ENCODE results near the gene GRM2. TPM values are rescaled to one million over a fixed set of nuclear protein-coding genes. Genes with fewer than 3 reads are reported as not detected.

GRM2 gene
- total RNA-seq, 2 donors from 2014 or later = 3.9 to 7.4 TPM

- H3K27ac Mint-ChIP-seq = no peak overlapping the region
- H3K9me3 ChIP-seq (ENCODE audit: control insufficient read depth, low read length) = no peaks in the 10 kb centered on the region
- no peak overlapping the region for H3K9ac ChIP-seq (ENCODE audit: extremely low read depth, low read length, poor library complexity, severe bottlenecking)
- peaks cover under 1% of the 10 kb centered on the region for H3K4me1 Mint-ChIP-seq
- H3K27me3 ChIP-seq (ENCODE audit: control insufficient read depth, insufficient read depth, low read length, poor library complexity, severe bottlenecking) = peaks cover 13% of the 10 kb centered on the region
- H3K27me3 Mint-ChIP-seq (ENCODE audit: insufficient read depth) = peaks cover 14% of the 10 kb centered on the region
- no peak overlapping the region for H3K4me3 ChIP-seq (ENCODE audit: low read length)
- no peaks in the 10 kb centered on the region for H3K9me3 Mint-ChIP-seq
- H3K4me3 Mint-ChIP-seq = no peak overlapping the region
- WGBS, 2 experiments (ENCODE audit: insufficient coverage in 1 of 2, insufficient read length in 1 of 2) = 95 to 99% methylated on average over 16 to 19 of the region's 19 CpGs
- H3K36me3 ChIP-seq (ENCODE audit: control insufficient read depth, insufficient read depth, low read length) = peaks cover 25% of the 10 kb centered on the region
- no peak for TF ChIP-seq CTCF (conservative IDR thresholded peaks at IDR 0.05)
- no peaks in the 10 kb centered on the region for H3K4me1 ChIP-seq (ENCODE audit: control insufficient read depth, insufficient read depth, low read length)
- peak; percentile 24 for DNase-seq
- no peak overlapping the region for H3K27ac ChIP-seq (ENCODE audit: low read depth, low read length)
- peaks cover 23% of the 10 kb centered on the region for H3K36me3 Mint-ChIP-seq (ENCODE audit: low read depth)
Measured at GRCh38 chr3:51712963-51713362, 6.1 kb downstream of the GRM2 start.

GRCh38 chr3:51715231-51715976 lies 8.5 kb downstream of the GRM2 start:
- Mint-ChIP-seq H3K36me3 (ENCODE audit: low read depth) (peaks cover 21% of the 10 kb centered on the region), H3K4me3 (no peak overlapping the region), H3K9me3 (no peaks in the 10 kb centered on the region), H3K4me1 (peaks cover 3% of the 10 kb centered on the region), H3K27ac (no peak overlapping the region), H3K27me3 (ENCODE audit: insufficient read depth) (no peaks in the 10 kb centered on the region)
- Histone ChIP-seq H3K4me1 (ENCODE audit: control insufficient read depth, insufficient read depth, low read length) (no peaks in the 10 kb centered on the region), H3K27me3 (ENCODE audit: control insufficient read depth, insufficient read depth, low read length, poor library complexity, severe bottlenecking) (no peaks in the 10 kb centered on the region), H3K36me3 (ENCODE audit: control insufficient read depth, insufficient read depth, low read length) (peaks cover 25% of the 10 kb centered on the region), H3K4me3 (ENCODE audit: low read length) (no peak overlapping the region), H3K9ac (ENCODE audit: extremely low read depth, low read length, poor library complexity, severe bottlenecking) (no peak overlapping the region), H3K27ac (ENCODE audit: low read depth, low read length) (no peak overlapping the region), H3K9me3 (ENCODE audit: control insufficient read depth, low read length) (no peaks in the 10 kb centered on the region)
- DNase-seq = no peak
- 93 to 98% methylated on average over 27 to 36 of the region's 36 CpGs for WGBS, 2 experiments (ENCODE audit: insufficient coverage in 1 of 2, insufficient read length in 1 of 2)
- TF ChIP-seq CTCF (conservative IDR thresholded peaks at IDR 0.05) = no peak

GRCh38 chr3:51715977-51716294 lies 9.1 kb downstream of the GRM2 start:
- Mint-ChIP-seq H3K27me3 (ENCODE audit: insufficient read depth) (no peaks in the 10 kb centered on the region), H3K27ac (no peak overlapping the region), H3K9me3 (no peaks in the 10 kb centered on the region), H3K36me3 (ENCODE audit: low read depth) (peaks cover 21% of the 10 kb centered on the region), H3K4me3 (no peak overlapping the region), H3K4me1 (peaks cover 3% of the 10 kb centered on the region)
- Histone ChIP-seq H3K36me3 (ENCODE audit: control insufficient read depth, insufficient read depth, low read length) (peaks cover 25% of the 10 kb centered on the region), H3K9ac (ENCODE audit: extremely low read depth, low read length, poor library complexity, severe bottlenecking) (no peak overlapping the region), H3K9me3 (ENCODE audit: control insufficient read depth, low read length) (no peaks in the 10 kb centered on the region), H3K27ac (ENCODE audit: low read depth, low read length) (no peak overlapping the region), H3K4me1 (ENCODE audit: control insufficient read depth, insufficient read depth, low read length) (no peaks in the 10 kb centered on the region), H3K27me3 (ENCODE audit: control insufficient read depth, insufficient read depth, low read length, poor library complexity, severe bottlenecking) (no peaks in the 10 kb centered on the region), H3K4me3 (ENCODE audit: low read length) (no peak overlapping the region)
- DNase-seq = peak; percentile 24
- WGBS, 2 experiments (ENCODE audit: insufficient coverage in 1 of 2, insufficient read length in 1 of 2) = 92 to 98% methylated on average over 6 to 8 of the region's 8 CpGs
- no peak for TF ChIP-seq CTCF (conservative IDR thresholded peaks at IDR 0.05)

Data from endodermal cell (in vitro differentiated cells).